K562 (cell line): ENCODE data around the gene CPED1. TPM values are rescaled to one million over a fixed set of nuclear protein-coding genes. Genes with fewer than 3 reads are reported as not detected.

Source experiments
- ATAC-seq: fragments of 200-7000 bp; cut with Tn5 transposase; 3 replicates; pipeline ENCODE4 v1.9.1; 2020; ENCODE audit warnings: moderate library complexity
- BruUV-seq: library from RNA; stranded (reverse); fragments of 400-500 nt; replicated peaks from 2 replicates; lab custom pipeline; 2021; lab: Mats Ljungman, UMichigan
- CTCF ChIA-PET: fragments of 300-600 bp; formaldehyde crosslinking; extraction: SDS; loops from one replicate; lab custom pipeline; 2021; ENCODE audit warnings: low intra/inter-chr PET ratio; lab: Yijun Ruan, JAX
- POLR2A ChIA-PET: fragments of 300-600, 350-650 bp; sonication (Branson Sonifier 250); formaldehyde crosslinking; extraction: SDS; loops from one replicate; lab custom pipeline; 2021; ENCODE audit warnings: antibody characterized with exemption, inconsistent platforms; lab: Yijun Ruan, JAX
- DNase-seq, 4 experiments: peaks; one replicate each; pipeline versions ENCODE4 v3.0.0 to v3.0.0-alpha.2; 2011 to 2018; ENCODE audit warnings: low spot score in 3 of 4, mixed read lengths in 3 of 4; ENCODE audit errors: extremely low read depth in 1 of 4
- FAIRE-seq: peaks from 2 replicates; lab custom pipeline; 2011; peaks lifted over from hg19 to GRCh38; lab: Jason Lieb, UNC
- H2AFZ ChIP-seq: 2 replicates; pipeline ENCODE4 v1.6.0; 2011; ENCODE audit warnings: low read depth, low read length, control low read depth, inconsistent platforms
- H3K27ac ChIP-seq: fragments of 200-600 bp; 3 replicates; pipeline ENCODE4 v1.8.0; 2011; ENCODE audit warnings: low read depth, mild to moderate bottlenecking, control low read depth, inconsistent platforms, low read length, moderate library complexity, mixed read lengths; ENCODE audit errors: extremely low read depth
- H3K27me3 ChIP-seq, 2 experiments: fragments of 300-600 bp in 1 of 2; 2 replicates in 1 of 2; 3 replicates in 1 of 2; pipeline versions ENCODE4 v1.6.0 to v1.8.0; 2011; ENCODE audit warnings: inconsistent platforms in 2 of 2, low read length in 2 of 2, mild to moderate bottlenecking in 1 of 2, mixed read lengths in 1 of 2, moderate library complexity in 1 of 2; ENCODE audit not compliant: control insufficient read depth in 2 of 2, insufficient read depth in 2 of 2
- H3K36me3 ChIP-seq: fragments of 300-600 bp; 3 replicates; pipeline ENCODE4 v1.8.0; 2011; ENCODE audit warnings: mild to moderate bottlenecking, low read length, inconsistent platforms; ENCODE audit not compliant: control insufficient read depth, insufficient read depth
- H3K4me1 ChIP-seq, 2 experiments: fragments of 200-600 bp in 1 of 2; replicated peaks in 1 of 2; 2 replicates in 1 of 2; 3 replicates in 1 of 2; pipeline versions ENCODE4 v1.5.1 to v1.8.0; 2011; ENCODE audit warnings: inconsistent platforms in 2 of 2, low read length in 2 of 2, mild to moderate bottlenecking in 1 of 2, mixed read lengths in 1 of 2, moderate library complexity in 1 of 2; ENCODE audit not compliant: control insufficient read depth in 2 of 2, insufficient read depth in 2 of 2
- H3K4me2 ChIP-seq: 2 replicates; pipeline ENCODE4 v1.6.1; 2011; ENCODE audit warnings: low read length, control low read depth, inconsistent platforms, mixed read lengths; ENCODE audit not compliant: insufficient read depth
- H3K4me3 ChIP-seq: fragments of 200-600 bp; sonication (generic), shearing (Covaris generic); 2 replicates; pipeline ENCODE4 v1.5.1; 2016; ENCODE audit warnings: control low read depth, inconsistent platforms
- H3K79me2 ChIP-seq: fragments of 200-600 bp; 3 replicates; pipeline ENCODE4 v1.8.0; 2011; ENCODE audit warnings: low read length, inconsistent platforms; ENCODE audit not compliant: control insufficient read depth, insufficient read depth
- H3K9ac ChIP-seq, 2 experiments: 2 replicates each; pipeline versions ENCODE4 v1.6.0 to v1.6.1; 2011; ENCODE audit warnings: low read depth in 2 of 2, low read length in 2 of 2, control low read depth in 1 of 2, inconsistent platforms in 1 of 2, mild to moderate bottlenecking in 1 of 2, mixed read lengths in 1 of 2; ENCODE audit not compliant: insufficient read depth in 1 of 2
- H3K9me1 ChIP-seq: one replicate; pipeline ENCODE4 v1.6.0; 2011; ENCODE audit warnings: inconsistent platforms, mild to moderate bottlenecking, low read length, moderate library complexity; ENCODE audit not compliant: control insufficient read depth, insufficient read depth
- H3K9me3 ChIP-seq: replicated peaks from 2 replicates; pipeline ENCODE4 v1.5.1; 2011; ENCODE audit warnings: low read depth, low read length, inconsistent platforms; ENCODE audit not compliant: control insufficient read depth, insufficient read depth
- H4K20me1 ChIP-seq: replicated peaks from 2 replicates; pipeline ENCODE4 v1.6.1; 2011; ENCODE audit warnings: low read length, inconsistent platforms, mixed read lengths; ENCODE audit not compliant: control insufficient read depth, insufficient read depth
- ETS1 ChIP-seq: conservative IDR thresholded peaks from 2 replicates; pipeline ENCODE4 v1.6.1; 2011; ENCODE audit warnings: low read depth, mild to moderate bottlenecking, low read length; ENCODE audit not compliant: control insufficient read depth
- KHSRP ChIP-seq: fragments of 450-650 bp; IDR thresholded peaks from 2 replicates; pipeline ENCODE4 v1.6.1; 2017
- PHB ChIP-seq: fragments of 250-450 bp; sonication (Bioruptor Pico); IDR thresholded peaks from 2 replicates; pipeline ENCODE4 v1.5.0; 2021
- POLR3G ChIP-seq: IDR thresholded peaks from 2 replicates; pipeline ENCODE4 v1.6.1; 2011; ENCODE audit not compliant: insufficient read length, insufficient replicate concordance; ENCODE audit errors: extremely low read depth
- SAFB ChIP-seq: fragments of 200-400 bp; formaldehyde crosslinking; IDR thresholded peaks from 2 replicates; pipeline ENCODE4 v1.6.1; 2017; ENCODE audit warnings: low read depth, low read length, borderline replicate concordance
- SRSF7 ChIP-seq: fragments of 200-400 bp; formaldehyde crosslinking; optimal IDR thresholded peaks from 2 replicates; pipeline ENCODE3; 2017; ENCODE audit warnings: mild to moderate bottlenecking, low read depth, low read length
- STAT5B ChIP-seq: fragments of 250-450 bp; sonication (Bioruptor Pico); IDR thresholded peaks from 2 replicates; pipeline ENCODE4 v1.8.0; 2021; ENCODE audit warnings: mild to moderate bottlenecking, inconsistent platforms
- TAF9B ChIP-seq: fragments of 450-650 bp; IDR thresholded peaks from 2 replicates; pipeline ENCODE4 v1.6.1; 2018; ENCODE audit warnings: mild to moderate bottlenecking; ENCODE audit not compliant: partially characterized antibody
- ZBTB7A ChIP-seq: IDR thresholded peaks from 2 replicates; pipeline ENCODE4 v1.6.1; 2011; ENCODE audit warnings: low read depth, mild to moderate bottlenecking, low read length, moderate library complexity, borderline replicate concordance; ENCODE audit not compliant: control insufficient read depth
- ZNF12 ChIP-seq: sonication (generic); formaldehyde crosslinking; IDR thresholded peaks from 2 replicates; pipeline ENCODE4 v1.4.0; 2020; ENCODE audit warnings: mild to moderate bottlenecking, missing genetic modification reagents
- ZNF318 ChIP-seq, 2 experiments: fragments of 450-650 bp; IDR thresholded peaks; 2 replicates each; pipeline ENCODE4 v1.6.1; 2016; ENCODE audit warnings: mild to moderate bottlenecking in 2 of 2, borderline replicate concordance in 1 of 2, low read depth in 1 of 2, moderate library complexity in 1 of 2
- ZNF717 ChIP-seq: fragments of 250-450 bp; sonication (Bioruptor Pico); IDR thresholded peaks from 2 replicates; pipeline ENCODE4 v1.5.0; 2021
- WGBS: fragments of 100-300 bp; shearing (Covaris generic); methylation state at CpG from one replicate; pipeline ENCODE4 v1.1.6; 2016; ENCODE audit warnings: low coverage, mixed read lengths; ENCODE audit not compliant: insufficient coverage; ENCODE audit errors: missing lambda C conversion rate; 5-methylcytosine and 5-hydroxymethylcytosine counted together
- in situ Hi-C: fragments of 300-500 bp; cut with MboI; formaldehyde crosslinking; loops from 4 replicates; pipeline ENCODE4 v1.15.0; 2018; ENCODE audit warnings: inconsistent platforms, mixed read lengths
- intact Hi-C: fragments of 100-400 bp; cut with micrococcal nuclease; formaldehyde crosslinking; loops from 2 replicates; pipeline ENCODE4 v1.14.2; 2022
- polyA plus RNA-seq, 8 experiments: library from polyadenylated mRNA; depleted of rRNA in 4 of 8; stranded (reverse) in 5 of 8; unstranded in 3 of 8; fragments of >200 nt; fragmentation: Nextera tagmentation in 2 of 8; fragmentation: Illumina TruSeq in 1 of 8; extraction: Ambion mirVana in 2 of 8; extraction: Trizol in 1 of 8; gene quantifications; 2 replicates each; pipeline versions ENCODE4 v1.2.1 to v1.2.3, GENCODE V29; 2011 to 2014; ENCODE audit warnings: inconsistent platforms in 1 of 8, missing spikeins in 1 of 8
- total RNA-seq, 7 experiments: library from RNA; depleted of rRNA in 6 of 7; stranded (reverse); fragments of >200 nt in 6 of 7; fragmentation: Illumina TruSeq in 2 of 7; extraction: Trizol in 2 of 7; gene quantifications; 2 replicates each; pipeline versions ENCODE4 v1.2.1 to v1.2.3, GENCODE V29; 2011 to 2021; ENCODE audit warnings: low replicate concordance in 1 of 7

CPED1 gene
- total and polyA plus RNA-seq, 9 of the 15 experiments (the other 6 are each of a cell fraction or from before 2014, with no cell fraction given) = 195 to 393 (median 290) TPM

- TF ChIP-seq POLR3G (no peak), PHB (CRISPR knock-in tag) (no peak), ZNF717 (no peak)
Observed at GRCh38 chr7:120966961-120967360, 21.6 kb upstream of the CPED1 start (continued).

GRCh38 chr7:120973849-120974248 is 14.7 kb upstream of the CPED1 start:
- H3K79me2 ChIP-seq = no peaks in the 10 kb centered on the region
- POLR2A ChIA-PET = interaction anchor here (0.6 to 1.2 kb wide), 5 partner anchors 13 to 132 kb away, joined by 3 to 4 read pairs (median 3); no protein-coding TSS in a partner anchor
- FAIRE-seq = no peak
- TF ChIP-seq SRSF7 = no peak
- TF ChIP-seq STAT5B (CRISPR knock-in tag) = no peak
- no peak for TF ChIP-seq SAFB
- TF ChIP-seq ETS1 = no peak
- TF ChIP-seq ZBTB7A = no peak
- TF ChIP-seq TAF9B = no peak
- TF ChIP-seq ZNF12 (CRISPR knock-in tag) = no peak
- TF ChIP-seq ZNF318 (IDR thresholded peaks at IDR 0.05; ENCODE audit: borderline replicate concordance in 1 of 2, low read depth in 1 of 2) = no peak
- no peak for TF ChIP-seq KHSRP

More at GRCh38 chr7:120973849-120974248, 14.7 kb upstream of the CPED1 start:
- no peaks in the 10 kb centered on the region for H3K9me3 ChIP-seq
- no peak overlapping the region for H3K4me2 ChIP-seq
- DNase-seq (no peak), ATAC-seq (no peak)
- intact Hi-C loops (no loop called here), in situ Hi-C loops (no loop called here)
- H3K9ac ChIP-seq = no peak overlapping the region
- H4K20me1 ChIP-seq = no peaks in the 10 kb centered on the region
- H2AFZ ChIP-seq = no peak overlapping the region
- no peaks in the 10 kb centered on the region for H3K9me1 ChIP-seq
- peaks cover 73% of the 10 kb centered on the region for H3K36me3 ChIP-seq
- BruUV-seq = no TSS peak
- H3K4me3 ChIP-seq = no peak overlapping the region
- H3K27ac ChIP-seq = no peak overlapping the region
- no peaks in the 10 kb centered on the region for H3K27me3 ChIP-seq
- H3K4me1 ChIP-seq = no peaks in the 10 kb centered on the region
- CTCF ChIA-PET = no interaction called here
- 87% methylated on average over 1 of the region's 1 CpG for WGBS
